GM21360 (cell line): ENCODE results near the gene APOL3.
"Not testable (repeated sequence)": the region's sequence is repeated elsewhere in the genome, so short reads cannot be mapped to it uniquely, and the experiment has no call there.

ENCODE experiments used
- ATAC-seq: cut with Tn5 transposase; IDR thresholded peaks from one replicate; pipeline ENCODE4 v1.9.1; 2021; ENCODE audit warnings: mild to moderate bottlenecking, moderate library complexity; ENCODE audit not compliant: unreplicated experiment

The APOL3 gene

GRCh38 chr22:36138709-36139108 is 21.8 kb downstream of the APOL3 start:
- not testable (repeated sequence) for ATAC-seq

- ATAC-seq, result no peak
Observed at GRCh38 chr22:36136988-36137387, 23.6 kb downstream of the APOL3 start.

GRCh38 chr22:36136475-36136874 is 24.1 kb downstream of the APOL3 start:
- no peak for ATAC-seq

- ATAC-seq, result no peak
Observed at GRCh38 chr22:36135306-36135980, 25.1 kb downstream of the APOL3 start.

GRCh38 chr22:36134182-36134581 is 26.4 kb downstream of the APOL3 start:
- no peak for ATAC-seq

GRCh38 chr22:36131907-36132306 is 28.6 kb downstream of the APOL3 start:
- ATAC-seq, result no peak

GRCh38 chr22:36129486-36130388 is 30.8 kb downstream of the APOL3 start:
- no peak for ATAC-seq

- ATAC-seq, result no peak
Observed at GRCh38 chr22:36129071-36129470, 31.5 kb downstream of the APOL3 start.

GRCh38 chr22:36125994-36126531 is 34.5 kb downstream of the APOL3 start:
- ATAC-seq, result no peak

GRCh38 chr22:36125434-36125833 is 35.1 kb downstream of the APOL3 start:
- no peak for ATAC-seq

- no peak for ATAC-seq
Observed at GRCh38 chr22:36124666-36125065, 35.9 kb downstream of the APOL3 start.

- ATAC-seq, result peak; percentile 57
Observed at GRCh38 chr22:36123673-36124630, 36.6 kb downstream of the APOL3 start.

- not testable (repeated sequence) for ATAC-seq
Observed at GRCh38 chr22:36120621-36121351, 39.8 kb downstream of the APOL3 start.

- no peak for ATAC-seq
Observed at GRCh38 chr22:36117053-36117554, 43.5 kb downstream of the APOL3 start.

- ATAC-seq, result no peak
Observed at GRCh38 chr22:36116127-36116526, 44.4 kb downstream of the APOL3 start.

- ATAC-seq, result no peak
Observed at GRCh38 chr22:36113121-36113520, 47.4 kb downstream of the APOL3 start.

- no peak for ATAC-seq
Observed at GRCh38 chr22:36111316-36111715, 49.2 kb downstream of the APOL3 start.

- no peak for ATAC-seq
Observed at GRCh38 chr22:36110306-36110881, 50.2 kb downstream of the APOL3 start.

- no peak for ATAC-seq
Observed at GRCh38 chr22:36107436-36107835, 53.1 kb downstream of the APOL3 start.
